HEK293 (cell line): ENCODE measurements around the gene NXPH4.

Source experiments
- ELK4 ChIP-seq: IDR thresholded peaks from 2 replicates; pipeline ENCODE4 v1.6.1; 2011; ENCODE audit warnings: mild to moderate bottlenecking, low read depth, low read length, borderline replicate concordance
- HOXD13 ChIP-seq: sonication (generic); formaldehyde crosslinking; IDR thresholded peaks from 2 replicates; pipeline ENCODE4 v1.8.0; 2022; ENCODE audit warnings: missing genetic modification reagents, borderline replicate concordance
- MYNN ChIP-seq: fragments of 450-650 bp; formaldehyde crosslinking; IDR thresholded peaks from 2 replicates; pipeline ENCODE4 v1.5.1; 2016; ENCODE audit warnings: missing biosample characterization, missing genetic modification characterization, borderline replicate concordance
- PATZ1 ChIP-seq: fragments of 450-650 bp; formaldehyde crosslinking; IDR thresholded peaks from 2 replicates; pipeline ENCODE4 v1.5.1; 2016; ENCODE audit warnings: missing biosample characterization, missing genetic modification characterization
- PBX3 ChIP-seq: sonication (generic); formaldehyde crosslinking; IDR thresholded peaks from 2 replicates; pipeline ENCODE4 v1.8.1; 2022; ENCODE audit warnings: mild to moderate bottlenecking, moderate library complexity, missing genetic modification reagents
- PRDM1 ChIP-seq: fragments of 450-650 bp; formaldehyde crosslinking; IDR thresholded peaks from 2 replicates; pipeline ENCODE4; 2016; ENCODE audit warnings: missing biosample characterization, missing genetic modification characterization
- PRDM6 ChIP-seq: fragments of 450-650 bp; formaldehyde crosslinking; IDR thresholded peaks from 2 replicates; pipeline ENCODE4 v1.5.1; 2017; ENCODE audit warnings: missing biosample characterization, missing genetic modification characterization
- SCRT1 ChIP-seq: fragments of 450-650 bp; formaldehyde crosslinking; IDR thresholded peaks from 2 replicates; pipeline ENCODE4 v1.5.1; 2016; ENCODE audit warnings: missing biosample characterization, missing genetic modification characterization, borderline replicate concordance
- SETDB1 ChIP-seq: IDR thresholded peaks from one replicate; pipeline ENCODE4 v1.6.1; 2017; ENCODE audit warnings: mild to moderate bottlenecking, low read length, moderate library complexity, mixed read lengths; ENCODE audit not compliant: insufficient read length
- SP3 ChIP-seq: fragments of 450-650 bp; formaldehyde crosslinking; IDR thresholded peaks from 2 replicates; pipeline ENCODE4 v1.5.1; 2016; ENCODE audit warnings: missing biosample characterization, missing genetic modification characterization
- TCF7L2 ChIP-seq: IDR thresholded peaks from 2 replicates; pipeline ENCODE4 v1.6.1; 2011; ENCODE audit warnings: low read depth, mild to moderate bottlenecking, inconsistent platforms, low read length, moderate library complexity, borderline replicate concordance
- YY2 ChIP-seq: fragments of 450-650 bp; formaldehyde crosslinking; IDR thresholded peaks from 2 replicates; pipeline ENCODE4 v1.5.1; 2016; ENCODE audit warnings: missing biosample characterization, missing genetic modification characterization
- ZNF114 ChIP-seq: fragments of 450-650 bp; formaldehyde crosslinking; IDR thresholded peaks from 2 replicates; pipeline ENCODE4 v1.5.0; 2017; ENCODE audit warnings: missing biosample characterization, missing genetic modification characterization
- ZNF169 ChIP-seq: fragments of 450-650 bp; formaldehyde crosslinking; IDR thresholded peaks from 2 replicates; pipeline ENCODE4 v1.5.1; 2016; ENCODE audit warnings: missing biosample characterization, missing genetic modification characterization
- ZNF174 ChIP-seq: fragments of 450-650 bp; formaldehyde crosslinking; IDR thresholded peaks from 2 replicates; pipeline ENCODE4 v1.5.0; 2017; ENCODE audit warnings: missing biosample characterization, mild to moderate bottlenecking, missing genetic modification characterization
- ZNF23 ChIP-seq: fragments of 450-650 bp; formaldehyde crosslinking; IDR thresholded peaks from 2 replicates; pipeline ENCODE4 v1.5.1; 2016; ENCODE audit warnings: missing biosample characterization, missing genetic modification characterization, borderline replicate concordance
- ZNF24 ChIP-seq: fragments of 450-650 bp; formaldehyde crosslinking; IDR thresholded peaks from 2 replicates; pipeline ENCODE4 v1.5.1; 2016; ENCODE audit warnings: missing biosample characterization, missing genetic modification characterization
- ZNF335 ChIP-seq: fragments of 450-650 bp; formaldehyde crosslinking; conservative IDR thresholded peaks from 2 replicates; pipeline ENCODE4 v1.5.1; 2016; ENCODE audit warnings: missing biosample characterization, missing genetic modification characterization
- ZNF416 ChIP-seq: fragments of 450-650 bp; formaldehyde crosslinking; IDR thresholded peaks from 2 replicates; pipeline ENCODE4 v1.5.1; 2016; ENCODE audit warnings: missing biosample characterization, missing genetic modification characterization
- ZNF501 ChIP-seq: fragments of 450-650 bp; formaldehyde crosslinking; IDR thresholded peaks from 2 replicates; pipeline ENCODE4 v1.5.1; 2016; ENCODE audit warnings: missing biosample characterization, missing genetic modification characterization
- ZNF530 ChIP-seq: fragments of 450-650 bp; formaldehyde crosslinking; IDR thresholded peaks from 2 replicates; pipeline ENCODE4 v1.5.1; 2016; ENCODE audit warnings: low read depth, missing biosample characterization, missing genetic modification characterization
- ZNF629 ChIP-seq: fragments of 450-650 bp; formaldehyde crosslinking; IDR thresholded peaks from 2 replicates; pipeline ENCODE4 v1.5.1; 2017; ENCODE audit warnings: missing biosample characterization, missing genetic modification characterization
- ZNF660 ChIP-seq: fragments of 450-650 bp; IDR thresholded peaks from 2 replicates; pipeline ENCODE4 v1.5.1; 2018; ENCODE audit warnings: missing biosample characterization, mild to moderate bottlenecking, missing genetic modification characterization
- ZNF707 ChIP-seq: fragments of 450-650 bp; formaldehyde crosslinking; IDR thresholded peaks from 2 replicates; pipeline ENCODE4 v1.5.1; 2016; ENCODE audit warnings: missing biosample characterization, missing genetic modification characterization
- ZNF76 ChIP-seq: fragments of 450-650 bp; formaldehyde crosslinking; IDR thresholded peaks from 2 replicates; pipeline ENCODE4; 2016; ENCODE audit warnings: low read depth, missing biosample characterization, missing genetic modification characterization, borderline replicate concordance
- ZNF768 ChIP-seq: fragments of 450-650 bp; formaldehyde crosslinking; IDR thresholded peaks from 2 replicates; pipeline ENCODE4 v1.5.1; 2018; ENCODE audit warnings: missing biosample characterization, mild to moderate bottlenecking, missing genetic modification characterization
- ZNF785 ChIP-seq: fragments of 450-650 bp; formaldehyde crosslinking; IDR thresholded peaks from 2 replicates; pipeline ENCODE4 v1.5.1; 2016; ENCODE audit warnings: missing biosample characterization, missing genetic modification characterization
- ZNF792 ChIP-seq: fragments of 450-650 bp; formaldehyde crosslinking; IDR thresholded peaks from 2 replicates; pipeline ENCODE4 v1.5.1; 2016; ENCODE audit warnings: missing biosample characterization, missing genetic modification characterization
- ZSCAN30 ChIP-seq: fragments of 450-650 bp; IDR thresholded peaks from 2 replicates; pipeline ENCODE4 v1.5.1; 2018; ENCODE audit warnings: missing biosample characterization, mild to moderate bottlenecking, missing genetic modification characterization, moderate library complexity
- ZSCAN5A ChIP-seq: fragments of 450-650 bp; formaldehyde crosslinking; IDR thresholded peaks from 2 replicates; pipeline ENCODE4 v1.5.1; 2016; ENCODE audit warnings: missing biosample characterization, missing genetic modification characterization
- ZXDB ChIP-seq: fragments of 450-650 bp; formaldehyde crosslinking; IDR thresholded peaks from 2 replicates; pipeline ENCODE4 v1.5.1; 2016; ENCODE audit warnings: missing biosample characterization, missing genetic modification characterization
- TF ChIP-seq, protein P1 (sequence below): fragments of 450-650 bp; formaldehyde crosslinking; IDR thresholded peaks from 2 replicates; pipeline ENCODE4 v1.5.1; 2016; ENCODE audit warnings: missing biosample characterization, missing genetic modification characterization

The NXPH4 gene

GRCh38 chr12:57240066-57240921 is 23.7 kb downstream of the NXPH4 start (continued):
- TF ChIP-seq ELK4 (no peak), ZNF335 (tag by site-specific recombination) (no peak), SCRT1 (no peak), YY2 (tag by site-specific recombination) (no peak; the same call in 1 of the 2 replicates), ZNF707 (tag by site-specific recombination) (no peak), ZSCAN30 (tag by site-specific recombination) (peak; percentile 51; the same call in 1 of the 2 replicates), ZNF530 (no peak), ZXDB (tag by site-specific recombination) (no peak; the same call in 1 of the 2 replicates), ZNF114 (tag by site-specific recombination) (no peak), ZNF785 (tag by site-specific recombination) (no peak), ZNF23 (tag by site-specific recombination) (no peak), PRDM1 (peak; percentile 95), HOXD13 (no peak), PRDM6 (tag by site-specific recombination) (no peak), ZNF501 (tag by site-specific recombination) (peak; percentile 78), ZNF416 (no peak), ZNF768 (tag by site-specific recombination) (no peak), ZNF76 (peak; percentile 62; the same call in 1 of the 2 replicates), ZNF174 (no peak), ZNF629 (tag by site-specific recombination) (peak; percentile 57), ZNF792 (no peak), PATZ1 (tag by site-specific recombination) (peak; percentile 90), SP3 (tag by site-specific recombination) (peak; percentile 64), SETDB1 (no peak), PBX3 (CRISPR knock-in tag) (no peak), ZNF169 (tag by site-specific recombination) (no peak), ZNF24 (tag by site-specific recombination) (peak; percentile 53), MYNN (no peak), ZSCAN5A (tag by site-specific recombination) (no peak), ZNF660 (tag by site-specific recombination) (peak; percentile 85; the same call in 1 of the 2 replicates), TCF7L2 (no peak)
- TF ChIP-seq, protein P1, sequence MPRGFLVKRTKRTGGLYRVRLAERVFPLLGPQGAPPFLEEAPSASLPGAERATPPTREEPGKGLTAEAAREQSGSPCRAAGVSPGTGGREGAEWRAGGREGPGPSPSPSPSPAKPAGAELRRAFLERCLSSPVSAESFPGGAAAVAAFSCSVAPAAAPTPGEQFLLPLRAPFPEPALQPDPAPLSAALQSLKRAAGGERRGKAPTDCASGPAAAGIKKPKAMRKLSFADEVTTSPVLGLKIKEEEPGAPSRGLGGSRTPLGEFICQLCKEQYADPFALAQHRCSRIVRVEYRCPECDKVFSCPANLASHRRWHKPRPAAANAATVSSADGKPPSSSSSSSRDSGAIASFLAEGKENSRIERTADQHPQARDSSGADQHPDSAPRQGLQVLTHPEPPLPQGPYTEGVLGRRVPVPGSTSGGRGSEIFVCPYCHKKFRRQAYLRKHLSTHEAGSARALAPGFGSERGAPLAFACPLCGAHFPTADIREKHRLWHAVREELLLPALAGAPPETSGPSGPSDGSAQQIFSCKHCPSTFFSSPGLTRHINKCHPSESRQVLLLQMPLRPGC (tag by site-specific recombination): no peak
